Neural crest cell (in vitro differentiated cells): ENCODE results near the gene CHRNA1. TPM values are rescaled to one million over a fixed set of nuclear protein-coding genes. Genes with fewer than 3 reads are reported as not detected.

ENCODE experiments used
- DNase-seq: peaks from one replicate; pipeline ENCODE4 v3.0.0; 2021; ENCODE audit warnings: low read depth, mixed read lengths, low spot score
- H3K27ac Mint-ChIP-seq: one replicate; pipeline ENCODE4 v1.8.0; 2021; ENCODE audit warnings: mild to moderate bottlenecking, mixed read lengths; ENCODE audit not compliant: unreplicated experiment
- H3K27me3 Mint-ChIP-seq: 2 replicates; pipeline ENCODE4 v1.8.0; 2021; ENCODE audit warnings: low read depth, mild to moderate bottlenecking, mixed read lengths
- H3K36me3 Mint-ChIP-seq: 2 replicates; pipeline ENCODE4 v1.8.0; 2021; ENCODE audit warnings: low read depth, mild to moderate bottlenecking, mixed read lengths
- H3K4me1 Mint-ChIP-seq: 2 replicates; pipeline ENCODE4 v1.8.0; 2021; ENCODE audit warnings: mixed read lengths
- H3K4me3 Mint-ChIP-seq: one replicate; pipeline ENCODE4 v1.8.0; 2021; ENCODE audit warnings: mild to moderate bottlenecking, mixed read lengths
- H3K9me3 Mint-ChIP-seq: 2 replicates; pipeline ENCODE4 v1.8.0; 2021; ENCODE audit warnings: mixed read lengths
- CTCF ChIP-seq: fragments of 200-600 bp; sonication (generic); conservative IDR thresholded peaks from 2 replicates; pipeline ENCODE4 v1.5.0; 2021; ENCODE audit warnings: antibody characterized with exemption, mild to moderate bottlenecking
- total RNA-seq: library from RNA; stranded (reverse); gene quantifications from 2 replicates; pipeline ENCODE4 v1.2.1, GENCODE V29; 2021

CHRNA1 gene
- total RNA-seq, 1 donor from 2014 or later = not detected

- no peak overlapping the region for H3K27ac Mint-ChIP-seq
- H3K4me1 Mint-ChIP-seq = peaks cover 30% of the 10 kb centered on the region
- no peak overlapping the region for H3K4me3 Mint-ChIP-seq
- no peak for TF ChIP-seq CTCF
- H3K36me3 Mint-ChIP-seq = no peaks in the 10 kb centered on the region
- no peak for DNase-seq
- H3K27me3 Mint-ChIP-seq = no peaks in the 10 kb centered on the region
- H3K9me3 Mint-ChIP-seq = no peaks in the 10 kb centered on the region
Measured at GRCh38 chr2:174781996-174782395, 17.7 kb upstream of the CHRNA1 start.

GRCh38 chr2:174781298-174781697 is 17.0 kb upstream of the CHRNA1 start:
- TF ChIP-seq CTCF = no peak
- no peaks in the 10 kb centered on the region for H3K9me3 Mint-ChIP-seq
- H3K27ac Mint-ChIP-seq = peak overlapping the region; percentile 78
- H3K4me3 Mint-ChIP-seq = no peak overlapping the region
- H3K36me3 Mint-ChIP-seq = no peaks in the 10 kb centered on the region
- H3K4me1 Mint-ChIP-seq = peaks cover 27% of the 10 kb centered on the region
- no peak for DNase-seq
- no peaks in the 10 kb centered on the region for H3K27me3 Mint-ChIP-seq

GRCh38 chr2:174780856-174781255 is 16.6 kb upstream of the CHRNA1 start:
- no peak for DNase-seq

GRCh38 chr2:174780191-174780840 is 16.0 kb upstream of the CHRNA1 start:
- Mint-ChIP-seq H3K36me3 (no peaks in the 10 kb centered on the region), H3K27me3 (no peaks in the 10 kb centered on the region), H3K4me3 (no peak overlapping the region), H3K9me3 (no peaks in the 10 kb centered on the region), H3K4me1 (peaks cover 25% of the 10 kb centered on the region), H3K27ac (no peak overlapping the region)
- no peak for TF ChIP-seq CTCF
- DNase-seq = no peak

More at GRCh38 chr2:174780856-174781255, 16.6 kb upstream of the CHRNA1 start:
- no peak overlapping the region for H3K4me3 Mint-ChIP-seq
- no peaks in the 10 kb centered on the region for H3K9me3 Mint-ChIP-seq
- H3K4me1 Mint-ChIP-seq = peaks cover 25% of the 10 kb centered on the region
- no peaks in the 10 kb centered on the region for H3K27me3 Mint-ChIP-seq
- no peak overlapping the region for H3K27ac Mint-ChIP-seq
- no peaks in the 10 kb centered on the region for H3K36me3 Mint-ChIP-seq
- TF ChIP-seq CTCF = no peak

- Mint-ChIP-seq H3K4me1 (peaks cover 30% of the 10 kb centered on the region), H3K27me3 (no peaks in the 10 kb centered on the region), H3K9me3 (no peaks in the 10 kb centered on the region), H3K36me3 (no peaks in the 10 kb centered on the region), H3K4me3 (no peak overlapping the region), H3K27ac (no peak overlapping the region)
- no peak for DNase-seq
- no peak for TF ChIP-seq CTCF
Measured at GRCh38 chr2:174779361-174779928, 15.2 kb upstream of the CHRNA1 start.
